ENCODE data around the gene KREMEN1.
A peak's percentile ranks its signal among the peaks of the same experiment; 100 is the strongest.

Gene KREMEN1

GRCh38 chr22:29136782-29137700 is 64.2 kb downstream of the KREMEN1 start:
- DNase-seq = peak; percentile 35

GRCh38 chr22:29138556-29139305 is 65.9 kb downstream of the KREMEN1 start:
- no peak for DNase-seq

DNA sequence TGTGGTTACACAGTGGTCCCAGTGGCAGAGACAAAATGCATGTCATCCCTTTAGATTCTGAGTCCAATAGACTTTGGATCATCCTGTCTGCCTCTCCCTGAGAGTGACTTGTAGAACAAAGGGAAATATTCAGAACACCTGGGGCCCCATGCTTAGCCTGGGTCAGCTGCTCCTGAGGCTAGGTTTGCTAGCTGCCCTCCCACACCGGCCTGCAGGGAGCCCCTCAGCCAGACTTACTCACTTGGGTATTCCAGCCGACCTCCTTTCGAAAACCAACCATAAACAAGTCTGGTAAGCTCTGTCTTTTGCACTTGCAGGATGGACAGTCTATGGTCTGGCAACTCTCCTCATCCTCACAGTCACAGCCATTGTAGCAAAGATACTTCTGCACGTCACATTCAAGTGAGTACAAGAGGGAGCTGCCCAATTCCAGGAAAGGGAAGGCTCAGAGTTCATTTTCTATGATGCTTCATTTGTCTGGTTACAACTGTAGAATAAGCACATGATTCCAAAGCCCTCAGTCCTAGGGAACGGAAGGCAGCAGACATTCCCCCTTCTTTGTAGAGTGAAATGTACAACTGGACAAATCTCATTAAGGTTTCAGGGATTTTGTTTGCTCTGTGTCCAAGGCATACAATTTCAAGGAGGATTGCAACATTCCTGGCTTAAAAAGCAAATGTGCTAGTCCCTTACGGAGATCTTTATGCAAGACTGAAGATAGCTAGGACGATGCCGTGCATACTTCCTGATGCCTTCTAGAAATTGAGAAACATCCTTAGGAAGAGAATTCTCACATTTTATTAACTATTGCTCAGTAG is 67.3 kb downstream of the KREMEN1 start:
- no peak for DNase-seq

GRCh38 chr22:29141078-29141688 is 68.3 kb downstream of the KREMEN1 start:
- no peak for DNase-seq

GRCh38 chr22:29142116-29142515 is 69.3 kb downstream of the KREMEN1 start:
- DNase-seq = no peak

- peak; percentile 34 for DNase-seq
Measured at GRCh38 chr22:29143941-29144785, 71.3 kb downstream of the KREMEN1 start.

DNA sequence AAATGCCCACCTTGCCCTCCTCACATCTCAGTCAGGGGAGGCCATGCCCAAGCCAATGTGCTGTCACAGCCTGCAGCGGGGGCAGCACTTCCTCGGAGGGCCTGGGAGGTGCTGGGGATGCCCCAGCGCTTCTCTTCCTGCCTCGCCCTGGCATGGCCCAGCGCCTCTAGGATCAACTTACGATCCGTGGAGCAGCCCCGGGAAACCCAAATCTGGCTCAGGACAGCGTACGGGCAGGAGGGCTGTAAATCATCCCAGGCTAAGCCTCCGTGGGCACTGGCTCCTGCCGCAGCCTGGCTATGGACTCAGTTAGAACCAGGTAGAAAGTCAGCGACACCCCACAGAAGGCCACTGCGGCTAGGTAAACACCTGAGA is 71.9 kb downstream of the KREMEN1 start:
- no peak for DNase-seq

- no peak for DNase-seq
Measured at GRCh38 chr22:29145321-29146072, 72.7 kb downstream of the KREMEN1 start.

DNA sequence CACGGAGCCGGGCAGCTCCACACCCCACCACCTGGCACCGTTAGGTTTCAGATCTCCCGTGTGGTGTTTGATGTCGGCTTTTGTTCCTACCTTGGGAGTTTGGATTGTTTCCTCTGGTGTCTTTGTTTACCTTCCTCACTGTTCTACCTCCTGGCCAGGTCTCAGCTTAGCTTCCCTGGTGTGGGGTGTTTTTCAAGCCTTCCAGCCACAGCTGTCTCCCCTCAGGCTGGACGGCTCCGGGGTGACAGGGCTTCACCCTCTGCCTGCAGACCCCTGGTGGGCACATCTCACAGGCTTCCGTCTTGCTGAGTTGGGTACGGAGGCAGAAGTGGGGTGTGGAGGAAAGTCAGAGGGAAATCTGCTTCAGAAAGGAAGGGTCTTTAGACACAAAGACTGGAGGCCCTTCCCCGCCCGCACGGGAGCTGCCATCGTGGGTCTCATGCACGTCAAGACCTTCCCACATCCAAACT is 73.3 kb downstream of the KREMEN1 start:
- no peak for DNase-seq

DNA sequence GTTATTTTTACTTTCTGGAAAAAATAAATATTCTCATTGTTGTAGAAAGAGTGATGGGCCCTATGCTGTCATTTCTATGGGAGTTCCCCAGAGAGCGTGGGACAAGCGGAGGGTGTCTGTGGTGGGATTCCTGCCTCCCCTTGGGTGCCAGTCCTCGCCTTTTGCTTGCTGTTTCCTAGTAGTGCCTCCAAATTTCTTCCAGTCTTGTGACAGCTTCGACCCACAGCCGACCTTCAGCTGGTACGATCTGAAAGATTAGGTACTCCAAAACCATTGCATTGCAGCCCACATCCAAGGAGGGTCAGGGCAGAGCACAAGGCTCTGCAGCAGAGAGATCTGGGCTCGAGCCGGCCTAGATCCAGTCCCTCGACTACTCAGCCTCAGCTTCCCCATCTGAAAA is 73.9 kb downstream of the KREMEN1 start:
- no peak for DNase-seq

DNA sequence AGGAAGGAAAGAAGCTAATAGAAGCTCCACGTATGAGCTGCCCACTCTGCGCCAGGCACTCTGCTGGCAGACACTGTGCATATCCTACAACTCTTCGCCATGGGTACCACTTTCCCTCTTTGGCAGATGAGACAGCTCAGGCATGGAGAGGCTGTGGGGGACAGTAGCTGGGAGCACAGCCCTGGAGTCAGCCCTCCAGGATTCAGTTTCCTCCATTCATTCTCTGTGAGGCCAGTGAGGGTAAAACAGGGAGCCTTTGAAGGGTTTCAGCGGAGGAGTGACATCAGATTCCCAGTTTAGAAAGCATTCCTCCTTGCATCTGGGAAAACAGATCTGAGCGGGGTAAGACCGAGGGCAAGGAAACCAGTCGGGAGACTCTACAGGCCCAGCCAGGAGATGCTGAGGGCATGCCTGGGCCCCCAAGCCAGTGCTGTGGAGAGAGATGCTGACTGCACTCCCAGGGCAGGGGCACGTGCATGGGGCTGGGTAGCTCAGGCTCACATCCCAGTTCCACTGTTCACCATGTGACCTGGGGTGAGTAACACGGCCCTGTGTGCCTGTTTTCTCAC is 74.6 kb downstream of the KREMEN1 start:
- no peak for DNase-seq

DNA sequence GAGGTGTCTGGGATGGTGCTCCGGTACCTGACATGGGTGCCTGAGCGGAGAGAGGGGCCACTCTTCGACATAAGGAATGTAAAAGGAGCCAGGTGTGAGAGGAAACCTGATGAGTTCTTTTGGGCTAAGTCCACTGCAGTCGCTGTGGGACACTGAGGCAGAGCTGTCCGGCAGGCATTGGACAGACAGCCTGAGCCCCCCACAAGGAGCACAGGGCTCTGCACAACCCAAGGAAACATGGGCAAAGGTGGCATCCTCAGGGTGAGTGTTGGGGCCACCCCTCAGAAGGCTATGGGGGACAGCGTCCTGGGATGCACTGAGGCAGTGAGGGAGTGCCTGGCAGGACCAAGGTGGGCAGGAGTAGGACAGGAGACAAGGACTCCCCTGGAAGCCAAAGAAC is 75.2 kb downstream of the KREMEN1 start:
- no peak for DNase-seq

GRCh38 chr22:29148826-29149225 is 76.0 kb downstream of the KREMEN1 start:
- DNase-seq = no peak

DNA sequence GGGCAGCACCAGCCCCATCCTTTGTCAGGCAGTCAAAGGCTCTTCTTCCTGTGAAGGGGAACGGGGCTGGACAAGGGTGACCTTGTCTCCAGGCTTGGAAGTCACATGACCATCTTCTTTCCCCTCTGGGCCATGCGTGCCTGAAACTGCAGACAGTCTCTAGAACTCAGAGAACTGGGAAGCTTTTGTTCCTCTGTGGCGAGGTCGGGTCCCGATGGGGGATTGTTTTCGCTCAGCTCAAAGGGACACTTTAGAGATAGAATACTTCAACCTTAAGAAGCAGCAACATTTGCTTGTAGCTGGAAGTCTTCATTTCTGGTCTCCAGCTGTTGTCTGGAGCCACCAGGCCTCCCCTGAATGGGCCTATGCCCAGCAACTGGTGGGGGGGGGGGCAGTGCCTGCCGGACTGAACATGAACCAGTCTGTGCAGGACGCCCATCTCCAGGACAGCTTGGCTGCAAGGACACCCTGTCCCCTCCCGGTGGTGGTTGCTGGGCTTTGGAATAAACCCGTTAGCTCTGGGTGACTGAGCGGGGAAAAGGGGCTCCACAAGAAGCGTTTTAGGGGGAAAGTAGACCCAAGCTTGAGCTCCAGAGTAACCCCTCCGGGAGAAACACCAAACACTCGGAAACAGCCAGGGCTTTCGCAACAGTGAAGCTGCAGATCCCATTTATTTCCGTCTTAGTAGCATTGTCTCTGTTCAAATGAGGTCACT is 77.2 kb downstream of the KREMEN1 start:
- DNase-seq = no peak

GRCh38 chr22:29150701-29151100 is 77.9 kb downstream of the KREMEN1 start:
- no peak for DNase-seq

DNA sequence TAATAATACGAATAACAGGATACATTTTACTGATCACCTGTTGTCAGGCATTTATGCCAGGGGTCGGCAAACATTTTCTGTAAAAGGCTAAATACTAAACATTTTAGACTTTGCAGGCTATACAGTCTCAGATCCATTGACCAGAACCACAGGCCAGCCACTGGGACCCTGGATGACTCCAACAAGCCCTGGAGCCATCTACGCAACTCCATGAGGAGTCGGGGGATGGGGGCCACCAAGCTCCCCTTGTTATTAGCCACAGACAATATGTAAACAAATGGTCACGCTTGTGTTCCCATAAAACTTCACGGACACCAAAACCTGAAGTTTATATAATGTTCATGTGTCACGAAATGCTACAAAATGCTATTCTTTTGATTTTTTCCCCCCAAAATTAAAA is 78.5 kb downstream of the KREMEN1 start:
- DNase-seq = no peak

DNA sequence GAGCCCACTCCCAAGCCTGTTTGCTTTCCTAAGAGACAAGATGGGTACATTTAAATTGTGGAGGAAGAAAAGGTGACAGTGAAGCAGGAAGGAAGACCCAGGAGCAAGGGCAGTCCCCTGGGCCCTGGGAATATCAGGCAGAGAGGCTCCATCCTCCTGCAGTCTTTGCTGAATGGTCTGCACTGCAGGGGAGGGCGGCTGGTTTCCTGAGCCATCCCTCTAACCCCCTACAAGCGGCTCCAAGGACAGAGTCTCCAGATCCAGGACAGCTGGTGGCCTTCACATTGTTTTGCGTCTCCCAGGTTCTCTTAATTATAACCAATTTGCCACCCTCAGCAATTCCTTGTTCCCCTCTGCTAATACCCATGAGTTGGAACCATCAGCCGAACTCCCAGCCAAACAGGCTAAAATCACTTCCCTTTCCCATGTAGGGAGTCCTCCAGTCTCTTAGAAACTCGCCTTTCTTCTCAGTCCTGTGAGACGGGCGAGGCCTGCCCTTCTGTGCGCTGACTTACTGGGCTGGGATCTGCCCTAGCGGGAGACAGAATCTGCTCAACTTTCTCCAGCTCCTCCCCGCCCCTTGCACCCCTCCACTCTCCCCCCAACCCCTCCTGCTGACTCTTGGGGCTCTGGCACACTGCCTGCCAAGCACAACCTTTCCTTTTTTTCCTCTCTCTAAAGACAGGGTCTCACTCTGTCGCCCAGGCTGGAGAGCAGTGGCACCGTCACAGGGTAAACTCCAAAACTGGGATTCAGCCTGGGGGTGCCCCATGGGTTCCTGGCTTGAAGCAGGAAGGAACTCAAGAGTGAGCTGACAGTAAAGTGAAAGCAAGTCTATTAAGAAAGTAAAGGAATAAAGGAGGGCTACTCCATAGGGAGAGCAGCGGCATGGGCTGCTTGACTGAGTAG is 79.5 kb downstream of the KREMEN1 start:
- no peak for DNase-seq

DNA sequence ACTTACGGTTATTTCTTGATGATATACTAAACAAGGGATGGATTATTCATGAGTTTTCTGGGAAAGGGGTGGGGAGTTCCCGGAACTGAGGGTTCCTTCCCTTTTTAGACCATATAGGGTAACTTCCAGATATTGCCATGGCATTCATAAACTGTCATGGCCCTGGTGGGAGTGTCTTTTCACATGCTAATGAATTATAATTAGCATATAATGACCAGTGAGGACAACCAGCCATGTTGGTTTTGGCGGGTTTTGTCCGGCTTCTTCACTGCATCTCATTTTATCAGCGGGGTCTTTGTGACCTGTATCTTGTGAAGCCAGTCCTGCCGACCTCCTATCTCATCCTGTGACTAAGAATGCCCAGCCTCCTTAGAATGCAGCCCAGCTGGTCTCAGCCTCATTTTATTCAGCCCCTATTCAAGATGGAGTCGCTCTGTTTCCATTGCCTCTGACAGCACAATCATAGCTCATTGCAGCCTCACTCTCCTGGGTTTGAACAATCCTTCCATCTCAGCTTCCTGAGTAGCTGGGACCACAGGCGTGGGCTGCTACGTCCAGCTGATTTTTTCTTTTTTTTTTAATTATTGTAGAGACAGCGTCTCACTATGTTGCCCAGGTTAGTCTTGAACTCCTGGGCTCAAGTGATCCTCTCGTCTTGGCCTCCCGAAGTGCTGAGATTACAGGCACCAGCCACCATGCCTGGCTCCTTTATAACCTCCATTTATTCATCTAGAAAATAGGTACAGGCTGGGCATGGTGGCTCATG is 80.3 kb downstream of the KREMEN1 start:
- no peak for DNase-seq

Data from NCI-H1694 treated with DMSO at 0.1 percent for 48 hours (cell line).